GM21367 (cell line): ENCODE measurements around the gene TENM4.

Experiments used
- ATAC-seq: cut with Tn5 transposase; IDR thresholded peaks from one replicate; pipeline ENCODE4 v1.9.1; 2021; ENCODE audit not compliant: unreplicated experiment

The TENM4 gene

DNA sequence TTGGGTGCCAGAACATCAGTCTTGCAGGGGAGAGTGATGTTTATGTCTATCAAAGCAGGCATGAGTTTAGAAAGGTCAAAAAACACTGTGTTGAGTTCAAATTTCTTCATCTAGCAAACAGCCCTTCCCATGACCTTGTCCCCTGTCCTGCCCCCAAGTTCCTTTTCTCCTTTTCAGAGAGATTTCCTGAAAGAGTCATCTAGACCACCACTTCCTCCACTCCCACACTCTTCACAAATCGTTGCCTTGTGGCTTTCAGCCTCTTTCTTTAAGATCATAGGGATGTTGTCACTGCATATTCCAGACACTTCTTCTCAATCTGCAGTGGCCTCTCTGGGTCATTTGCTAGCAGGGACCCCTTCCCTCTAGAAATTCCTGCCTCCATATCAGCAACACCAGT is 290.5 kb downstream of the TENM4 start:
- ATAC-seq, result no peak

DNA sequence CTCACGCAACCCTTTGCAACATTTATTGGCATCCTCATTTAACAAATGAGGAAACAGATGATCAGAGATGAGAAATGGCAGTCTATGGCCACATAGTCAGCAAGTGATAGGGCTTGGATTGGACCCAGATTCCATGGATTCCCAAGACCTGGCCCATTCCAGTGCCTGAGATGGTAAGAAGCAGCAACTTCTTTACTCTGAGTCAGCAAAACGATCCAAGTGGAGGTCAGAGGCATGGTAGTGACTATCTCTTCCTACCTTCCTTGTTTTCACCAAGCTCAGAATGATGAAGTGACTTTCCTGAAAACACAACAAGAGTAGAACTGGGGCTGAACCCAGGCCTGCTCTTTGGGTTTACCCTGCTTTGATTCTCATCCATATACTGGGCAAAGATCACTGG is 293.1 kb downstream of the TENM4 start:
- no peak for ATAC-seq

DNA sequence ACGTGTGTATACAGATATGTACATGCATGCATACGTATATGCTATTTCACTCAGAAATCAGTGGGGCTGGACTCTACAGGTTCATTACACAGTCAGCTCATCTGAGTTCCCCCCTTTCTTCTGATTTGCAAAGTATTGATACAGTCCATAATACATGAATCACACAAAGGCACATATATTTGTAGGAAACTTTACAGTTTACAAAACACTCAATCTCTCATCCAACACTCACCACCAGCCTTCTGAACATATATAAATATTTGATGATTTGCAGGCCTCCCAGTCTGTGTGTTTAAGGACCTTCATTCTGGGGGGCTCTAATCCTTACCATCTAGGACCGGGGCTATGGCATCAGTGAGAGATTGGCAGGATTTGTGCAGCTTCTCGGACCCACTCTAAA is 293.8 kb downstream of the TENM4 start:
- ATAC-seq, result no peak

DNA sequence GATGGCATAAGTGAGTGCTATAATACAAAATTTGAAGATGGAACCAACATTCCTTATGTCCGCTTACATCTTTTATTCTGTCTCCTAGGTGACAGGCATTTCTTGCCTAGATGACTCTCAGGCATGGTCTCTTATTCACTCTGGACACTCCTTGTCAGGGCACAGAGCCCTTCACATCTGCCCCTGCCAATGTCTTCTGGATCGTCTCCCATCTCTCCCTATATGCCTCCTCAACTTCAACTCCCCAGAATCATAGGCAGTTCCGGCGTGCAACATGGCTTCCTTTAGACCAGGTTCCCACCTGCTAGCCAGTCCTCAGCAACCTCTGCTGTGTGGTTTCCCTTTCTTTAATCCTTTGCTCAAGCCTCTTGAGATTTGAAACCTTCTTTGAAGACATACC is 300.9 kb downstream of the TENM4 start:
- no peak for ATAC-seq

DNA sequence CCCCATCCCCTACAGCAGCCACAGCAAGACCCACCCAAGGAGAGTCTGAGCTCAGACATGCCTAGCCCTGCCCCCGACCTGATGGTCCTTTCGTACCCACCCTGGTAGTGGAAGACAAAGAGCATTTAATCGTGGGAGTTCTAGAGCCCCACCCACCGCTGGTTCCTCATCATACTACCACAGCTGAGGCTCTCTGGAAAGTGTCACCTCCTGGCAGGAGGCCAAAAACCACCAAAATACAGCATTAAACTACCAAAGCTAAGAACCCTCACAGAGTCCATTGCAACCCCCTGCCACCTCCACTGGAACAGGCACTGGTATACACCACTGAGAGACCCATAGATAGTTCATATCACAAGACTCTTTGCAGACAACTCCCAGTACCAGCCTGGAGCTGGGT is 311.1 kb downstream of the TENM4 start:
- ATAC-seq, result no peak

- ATAC-seq, result no peak
Observed at GRCh38 chr11:79128291-79128690, 312.5 kb downstream of the TENM4 start.

DNA sequence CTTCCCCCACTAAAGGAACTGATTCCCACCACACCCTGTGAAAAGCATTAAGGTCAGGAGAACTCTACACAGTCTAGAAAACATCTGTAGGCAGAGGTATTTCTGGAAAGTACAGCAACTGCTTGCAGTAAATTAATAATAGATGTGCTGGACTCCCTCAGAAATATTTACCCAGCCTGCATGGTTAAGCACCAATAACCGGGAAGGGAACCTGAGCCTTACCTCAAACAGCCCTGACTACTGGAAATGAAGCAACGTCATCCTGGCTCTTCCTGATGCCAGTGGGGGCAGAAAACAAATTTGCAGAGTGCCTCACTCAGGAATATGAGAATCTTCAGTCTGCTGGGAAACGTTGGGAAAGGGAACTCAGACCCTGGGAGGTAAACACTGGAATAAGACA is 318.1 kb downstream of the TENM4 start:
- ATAC-seq, result no peak

DNA sequence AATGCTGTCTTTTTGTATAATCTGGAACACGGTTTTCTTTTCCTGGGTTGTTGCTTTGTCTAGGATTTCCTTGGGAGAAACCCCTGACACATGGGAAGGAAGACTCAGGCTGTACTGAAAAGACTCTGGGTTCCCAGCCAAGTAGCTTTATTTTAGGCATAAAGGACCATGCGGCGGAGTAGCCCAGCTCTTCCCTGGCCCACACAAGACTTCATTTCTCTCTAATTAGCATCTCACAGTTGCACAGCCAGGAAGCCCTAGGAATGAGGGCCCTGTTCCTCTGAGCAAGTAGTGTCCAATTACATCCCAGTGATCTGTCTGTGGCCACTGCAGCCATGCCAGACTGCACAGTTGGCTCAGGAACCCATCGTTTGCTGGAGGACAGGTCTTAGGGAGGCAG is 319.5 kb downstream of the TENM4 start:
- no peak for ATAC-seq

DNA sequence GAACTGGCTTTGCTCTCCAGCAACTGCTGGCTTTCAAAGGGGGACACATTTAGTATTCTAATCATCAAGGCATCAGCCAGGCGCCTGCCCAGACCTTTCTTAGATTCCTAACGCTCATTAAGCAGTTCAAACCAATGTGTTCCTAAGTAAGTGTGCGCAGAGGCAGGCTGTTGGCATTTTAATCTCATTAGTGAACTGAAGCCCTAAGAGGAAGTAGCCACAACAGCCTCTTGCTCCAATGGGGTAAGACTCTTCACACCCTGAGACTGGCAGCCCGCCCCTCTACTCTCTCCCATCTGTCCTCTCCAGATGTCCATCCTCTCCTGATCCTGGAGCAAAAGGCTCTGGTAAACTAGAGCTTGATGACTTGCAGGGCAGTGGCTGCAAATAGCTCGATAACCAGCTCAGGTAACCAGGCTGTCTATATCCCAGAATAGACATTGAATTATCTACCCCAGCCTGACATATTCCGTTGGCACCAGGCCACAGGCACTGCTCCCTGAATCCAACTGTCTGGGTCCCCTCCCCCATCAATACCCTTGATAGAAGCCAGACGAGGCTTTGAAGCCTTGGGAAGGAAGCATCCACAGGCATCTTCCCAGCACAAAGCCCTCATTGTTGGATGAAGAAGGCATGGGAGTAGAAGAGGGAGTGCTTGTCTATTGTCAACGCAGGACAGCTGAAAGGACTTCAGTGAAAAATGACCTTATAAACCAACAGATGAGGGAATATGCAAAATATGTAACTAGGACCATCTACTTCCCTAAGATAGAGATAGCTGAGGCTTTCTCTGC is 321.1 kb downstream of the TENM4 start:
- no peak for ATAC-seq

GRCh38 chr11:79117488-79117887 is 323.3 kb downstream of the TENM4 start:
- no peak for ATAC-seq

DNA sequence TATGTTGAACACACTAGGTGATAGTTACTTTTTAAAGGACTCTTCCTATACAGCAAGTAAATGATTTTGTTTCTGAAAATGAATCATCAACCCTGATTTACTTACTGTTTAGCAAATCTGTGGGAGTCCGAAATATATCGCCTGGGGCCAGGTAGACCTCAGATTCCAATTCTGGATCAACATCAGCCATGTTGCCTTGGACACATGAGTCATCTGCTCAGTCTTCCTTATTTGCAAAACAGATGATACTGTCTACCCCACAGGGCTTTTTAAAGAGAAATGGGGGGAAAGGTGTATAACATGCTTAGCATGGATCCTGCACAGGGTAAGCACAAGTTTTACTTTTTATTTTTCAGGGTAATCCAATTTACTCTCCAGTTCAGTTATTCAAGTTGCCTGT is 324.2 kb downstream of the TENM4 start:
- no peak for ATAC-seq

DNA sequence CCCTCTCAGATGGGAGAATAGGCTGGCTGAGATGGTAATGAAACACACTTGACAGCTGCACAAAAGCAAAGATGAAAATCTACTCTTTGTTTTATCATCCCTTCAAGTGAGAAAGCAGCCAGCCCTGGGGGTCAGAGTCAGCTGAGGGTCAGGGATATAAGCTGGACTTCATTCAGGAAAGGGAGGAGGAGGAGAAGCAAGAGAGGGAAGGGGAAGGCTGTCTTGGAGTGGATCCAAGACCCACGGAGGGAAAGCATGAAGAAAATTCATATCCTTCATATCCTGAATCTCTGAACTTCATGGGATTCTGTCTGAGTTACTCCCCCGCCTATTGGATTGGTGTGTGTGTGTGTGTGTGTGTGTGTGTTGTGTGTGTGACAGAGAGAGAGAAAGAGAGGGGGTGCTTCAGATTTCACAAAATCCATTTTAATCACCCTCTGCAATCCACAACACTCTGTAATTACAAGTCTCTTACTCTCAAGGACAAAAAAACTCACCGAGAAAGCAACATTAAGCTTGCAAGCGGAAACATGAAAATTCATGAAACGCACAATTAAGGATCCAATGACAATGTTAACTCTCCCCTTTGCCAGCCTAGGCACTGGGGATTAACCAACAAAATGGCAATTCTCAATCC is 327.7 kb downstream of the TENM4 start:
- no peak for ATAC-seq

DNA sequence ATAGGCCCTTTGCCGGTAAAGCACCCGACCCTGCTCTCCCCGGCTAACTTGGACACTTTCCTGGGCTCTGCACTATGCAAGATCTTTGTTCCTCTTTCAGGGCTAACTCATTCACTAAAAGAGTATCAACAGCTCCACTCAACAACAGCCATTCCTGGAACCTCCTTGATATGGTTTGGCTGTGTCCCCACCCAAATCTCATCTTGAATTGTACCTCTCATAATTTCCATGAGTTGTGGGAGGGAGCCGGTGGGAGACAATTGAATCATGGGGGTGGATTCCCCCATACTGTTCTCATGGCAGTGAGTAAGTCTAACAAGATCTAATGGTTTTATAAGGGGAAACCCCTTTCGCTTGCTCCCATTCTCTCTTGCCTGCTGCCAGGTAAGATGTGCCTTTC is 330.0 kb downstream of the TENM4 start:
- ATAC-seq, result no peak

GRCh38 chr11:79110321-79110720 is 330.5 kb downstream of the TENM4 start:
- ATAC-seq, result no peak

- ATAC-seq, result no peak
Observed at GRCh38 chr11:79108851-79109250, 332.0 kb downstream of the TENM4 start.

- ATAC-seq, result no peak
Observed at GRCh38 chr11:79102840-79103239, 338.0 kb downstream of the TENM4 start.

- no peak for ATAC-seq
Observed at GRCh38 chr11:79101656-79102055, 339.2 kb downstream of the TENM4 start.

DNA sequence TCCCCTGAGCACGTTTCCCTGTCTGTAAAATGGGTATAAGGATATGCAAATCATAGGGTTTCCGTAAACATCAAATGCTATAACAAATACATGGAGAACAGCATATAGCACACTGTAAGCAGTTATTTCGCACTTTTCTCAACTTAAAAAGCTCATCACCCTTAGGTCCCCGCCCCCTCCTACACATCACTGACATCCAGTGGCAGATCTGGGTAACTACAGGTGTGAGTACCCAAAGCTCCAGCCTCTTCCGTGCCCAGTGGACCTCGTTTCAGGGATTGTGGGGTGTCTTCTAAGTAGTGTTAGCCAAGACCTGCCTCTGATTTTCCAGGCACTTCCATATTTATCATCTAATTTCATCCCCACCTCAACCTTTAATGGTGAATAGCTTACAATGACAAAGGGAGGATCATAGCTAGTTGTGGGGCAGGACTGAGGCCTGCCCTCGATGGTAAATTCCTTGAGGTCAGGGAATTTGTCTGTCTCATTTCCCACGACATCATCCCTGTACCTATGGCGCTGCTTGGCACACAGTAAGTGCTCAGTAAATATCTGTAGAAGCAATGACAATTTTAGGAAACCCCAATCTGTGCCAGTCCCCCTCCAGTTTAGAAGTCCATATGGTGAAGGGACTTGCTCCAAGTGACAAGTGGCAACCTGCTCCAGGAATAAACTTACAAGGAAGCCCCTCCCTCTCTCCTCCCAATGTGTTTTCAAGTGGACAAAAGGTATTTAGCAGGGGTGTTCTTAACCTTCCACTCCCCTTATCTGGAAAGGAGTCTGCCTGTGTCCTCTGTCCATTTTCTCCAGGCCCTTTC is 340.5 kb downstream of the TENM4 start:
- peak; percentile 86 for ATAC-seq

- no peak for ATAC-seq
Observed at GRCh38 chr11:79098146-79098545, 342.7 kb downstream of the TENM4 start.

DNA sequence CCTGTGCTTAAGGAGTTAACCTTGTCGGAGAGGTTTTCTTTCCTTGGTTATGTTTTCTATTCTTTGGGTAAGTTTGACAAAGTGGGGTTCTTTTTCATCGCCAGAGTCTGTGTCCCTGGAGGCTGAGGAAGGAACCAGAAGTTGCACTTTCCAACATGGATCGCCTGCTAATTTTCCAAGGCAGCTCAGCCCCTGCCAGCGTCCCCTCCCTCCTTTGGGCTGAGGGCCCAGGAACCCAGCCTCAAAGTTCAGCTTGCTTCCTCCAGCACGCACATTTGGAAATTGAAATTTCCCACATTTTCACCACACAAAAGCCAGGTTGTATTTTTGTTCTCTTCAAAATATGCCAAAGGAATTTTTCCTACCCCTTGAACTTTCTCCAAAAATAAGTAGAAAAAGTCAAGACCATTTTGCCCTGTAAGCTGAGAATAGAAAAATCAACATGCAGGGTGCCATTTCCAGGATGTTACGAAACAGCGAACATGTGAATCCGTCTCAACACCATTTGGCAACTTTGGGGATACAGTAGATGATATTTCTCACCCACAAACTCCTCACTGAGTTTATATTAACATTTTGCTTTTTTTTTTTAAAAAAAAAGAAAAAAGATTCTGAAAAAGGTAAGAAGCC is 343.5 kb downstream of the TENM4 start:
- ATAC-seq, result no peak

- ATAC-seq, result no peak
Observed at GRCh38 chr11:79095424-79095823, 345.4 kb downstream of the TENM4 start.
